Stimulated activated CD4-positive, alpha-beta T cell treated with anti-CD3 and anti-CD28 coated beads, Interleukin-12 subunit alpha, Interleukin-12 subunit beta, amount 100 ng/mL, for 4 hours (primary cell): ENCODE results near the gene ETFDH.
"Not testable (repeated sequence)": the region's sequence is repeated elsewhere in the genome, so short reads cannot be mapped to it uniquely, and the experiment has no call there.

Experiments used
- DNase-seq: peaks from one replicate; pipeline ENCODE4 v3.0.0-alpha.2; 2020

The ETFDH gene

GRCh38 chr4:158671915-158672806 lies at the start of gene ETFDH:
Gene ETFDH, plus strand, starts transcription at chr4:158672296. Its CDS starts 161 bp downstream, at chr4:158672457.
- peak; percentile 95 for DNase-seq

GRCh38 chr4:158624889-158625478 lies 47.1 kb upstream of the ETFDH start:
- DNase-seq: no peak

GRCh38 chr4:158625544-158625943 lies 46.6 kb upstream of the ETFDH start:
- no peak for DNase-seq

- no peak for DNase-seq
Observed at GRCh38 chr4:158630893-158631292, 41.2 kb upstream of the ETFDH start.

- DNase-seq: no peak
Observed at GRCh38 chr4:158636619-158637018, 35.5 kb upstream of the ETFDH start.

GRCh38 chr4:158644356-158644755 lies 27.7 kb upstream of the ETFDH start:
- no peak for DNase-seq

GRCh38 chr4:158644760-158645159 lies 27.3 kb upstream of the ETFDH start:
- no peak for DNase-seq

GRCh38 chr4:158649111-158649680 lies 22.9 kb upstream of the ETFDH start:
- DNase-seq: no peak

GRCh38 chr4:158652920-158653319 lies 19.2 kb upstream of the ETFDH start:
- no peak for DNase-seq

- no peak for DNase-seq
Observed at GRCh38 chr4:158656439-158656838, 15.7 kb upstream of the ETFDH start.

GRCh38 chr4:158657291-158657690 lies 14.8 kb upstream of the ETFDH start:
- DNase-seq: no peak

GRCh38 chr4:158663255-158663654 lies 8.8 kb upstream of the ETFDH start:
- not testable (repeated sequence) for DNase-seq

GRCh38 chr4:158663707-158664625 lies 8.1 kb upstream of the ETFDH start:
- not testable (repeated sequence) for DNase-seq

- DNase-seq: no peak
Observed at GRCh38 chr4:158664806-158665205, 7.3 kb upstream of the ETFDH start.

GRCh38 chr4:158666892-158667291 lies 5.2 kb upstream of the ETFDH start:
- no peak for DNase-seq

GRCh38 chr4:158667651-158668198 lies 4.4 kb upstream of the ETFDH start:
- peak; percentile 3 for DNase-seq

- no peak for DNase-seq
Observed at GRCh38 chr4:158669310-158669709, 2.8 kb upstream of the ETFDH start.

- peak; percentile 47 for DNase-seq
Observed at GRCh38 chr4:158670975-158671664, 976 bp upstream of the ETFDH start.

GRCh38 chr4:158671665-158671914 lies 506 bp upstream of the ETFDH start, which contains the start of gene C4orf46:
Gene C4orf46, minus strand, starts transcription at chr4:158671887. Its CDS starts 86 bp downstream, at chr4:158671801.
- no peak for DNase-seq

- DNase-seq: no peak
Observed at GRCh38 chr4:158673633-158674032, 1.5 kb downstream of the ETFDH start.

- DNase-seq: no peak
Observed at GRCh38 chr4:158676076-158676475, 4.0 kb downstream of the ETFDH start.

GRCh38 chr4:158678767-158679166 lies 6.7 kb downstream of the ETFDH start:
- DNase-seq: no peak
